ENCODE results near the gene ABTB2. TPM values are rescaled to one million over a fixed set of nuclear protein-coding genes. Genes with fewer than 3 reads are reported as not detected.

ABTB2 gene
- total and polyA plus RNA-seq, 2 experiments from 2014 or later: 2.6 to 12.1 TPM

DNA sequence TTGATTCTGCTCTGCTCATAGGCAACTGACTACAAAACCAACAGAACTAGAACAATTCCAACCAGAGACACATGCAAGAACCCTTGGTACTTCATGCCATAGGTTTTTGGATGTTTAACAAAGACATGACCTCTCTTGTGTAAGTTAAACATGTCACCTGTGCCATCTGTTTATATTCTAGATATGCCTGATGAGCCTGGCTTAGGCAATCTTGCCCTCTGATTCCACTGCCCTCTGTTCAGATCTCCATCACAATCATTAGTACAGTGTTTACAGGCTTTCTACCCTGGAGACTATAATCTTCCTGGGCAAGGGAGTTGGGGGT, 40.8 kb downstream of the ABTB2 start:
- Histone ChIP-seq H3K27me3 (ENCODE audit: insufficient read depth) (no peaks in the 10 kb centered on the region), H4K20me1 (replicated peaks; ENCODE audit: insufficient read depth) (no peaks in the 10 kb centered on the region), H2AFZ (no peak overlapping the region), H3K4me3 (no peak overlapping the region), H3K36me3 (ENCODE audit: insufficient read depth) (no peaks in the 10 kb centered on the region), H3K27ac (ENCODE audit: low read depth) (no peak overlapping the region), H3K79me2 (replicated peaks; ENCODE audit: insufficient read depth) (0 out of 2 replicates have a peak, but pooled peaks cover 4% of the 10 kb centered on the region), H3F3A (replicated peaks; ENCODE audit: low read depth) (no peaks in the 10 kb centered on the region), H3K4me2 (no peak overlapping the region), H3K9me2 (ENCODE audit: insufficient read depth) (no peaks in the 10 kb centered on the region), H3K4me1 (ENCODE audit: insufficient read depth) (no peaks in the 10 kb centered on the region)
- TF ChIP-seq, protein P1, sequence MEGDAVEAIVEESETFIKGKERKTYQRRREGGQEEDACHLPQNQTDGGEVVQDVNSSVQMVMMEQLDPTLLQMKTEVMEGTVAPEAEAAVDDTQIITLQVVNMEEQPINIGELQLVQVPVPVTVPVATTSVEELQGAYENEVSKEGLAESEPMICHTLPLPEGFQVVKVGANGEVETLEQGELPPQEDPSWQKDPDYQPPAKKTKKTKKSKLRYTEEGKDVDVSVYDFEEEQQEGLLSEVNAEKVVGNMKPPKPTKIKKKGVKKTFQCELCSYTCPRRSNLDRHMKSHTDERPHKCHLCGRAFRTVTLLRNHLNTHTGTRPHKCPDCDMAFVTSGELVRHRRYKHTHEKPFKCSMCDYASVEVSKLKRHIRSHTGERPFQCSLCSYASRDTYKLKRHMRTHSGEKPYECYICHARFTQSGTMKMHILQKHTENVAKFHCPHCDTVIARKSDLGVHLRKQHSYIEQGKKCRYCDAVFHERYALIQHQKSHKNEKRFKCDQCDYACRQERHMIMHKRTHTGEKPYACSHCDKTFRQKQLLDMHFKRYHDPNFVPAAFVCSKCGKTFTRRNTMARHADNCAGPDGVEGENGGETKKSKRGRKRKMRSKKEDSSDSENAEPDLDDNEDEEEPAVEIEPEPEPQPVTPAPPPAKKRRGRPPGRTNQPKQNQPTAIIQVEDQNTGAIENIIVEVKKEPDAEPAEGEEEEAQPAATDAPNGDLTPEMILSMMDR (conservative IDR thresholded peaks at IDR 0.05; ENCODE audit: low read depth in 2 of 2): no peak
- TF ChIP-seq STAT1 (IDR thresholded peaks at IDR 0.05; ENCODE audit: unreplicated experiment) (no peak), EZH2 (IDR thresholded peaks at IDR 0.05; ENCODE audit: low read depth, unreplicated experiment) (no peak), ZNF331 (CRISPR knock-in tag; IDR thresholded peaks at IDR 0.05; ENCODE audit: low read depth) (no peak), POLR2AphosphoS5 (IDR thresholded peaks at IDR 0.05; ENCODE audit: low read depth) (no peak), EZH2phosphoT487 (IDR thresholded peaks at IDR 0.05; ENCODE audit: unreplicated experiment) (no peak), CREB1 (CRISPR knock-in tag; IDR thresholded peaks at IDR 0.05; ENCODE audit: low read depth) (no peak)
- TF ChIP-seq, protein P2, sequence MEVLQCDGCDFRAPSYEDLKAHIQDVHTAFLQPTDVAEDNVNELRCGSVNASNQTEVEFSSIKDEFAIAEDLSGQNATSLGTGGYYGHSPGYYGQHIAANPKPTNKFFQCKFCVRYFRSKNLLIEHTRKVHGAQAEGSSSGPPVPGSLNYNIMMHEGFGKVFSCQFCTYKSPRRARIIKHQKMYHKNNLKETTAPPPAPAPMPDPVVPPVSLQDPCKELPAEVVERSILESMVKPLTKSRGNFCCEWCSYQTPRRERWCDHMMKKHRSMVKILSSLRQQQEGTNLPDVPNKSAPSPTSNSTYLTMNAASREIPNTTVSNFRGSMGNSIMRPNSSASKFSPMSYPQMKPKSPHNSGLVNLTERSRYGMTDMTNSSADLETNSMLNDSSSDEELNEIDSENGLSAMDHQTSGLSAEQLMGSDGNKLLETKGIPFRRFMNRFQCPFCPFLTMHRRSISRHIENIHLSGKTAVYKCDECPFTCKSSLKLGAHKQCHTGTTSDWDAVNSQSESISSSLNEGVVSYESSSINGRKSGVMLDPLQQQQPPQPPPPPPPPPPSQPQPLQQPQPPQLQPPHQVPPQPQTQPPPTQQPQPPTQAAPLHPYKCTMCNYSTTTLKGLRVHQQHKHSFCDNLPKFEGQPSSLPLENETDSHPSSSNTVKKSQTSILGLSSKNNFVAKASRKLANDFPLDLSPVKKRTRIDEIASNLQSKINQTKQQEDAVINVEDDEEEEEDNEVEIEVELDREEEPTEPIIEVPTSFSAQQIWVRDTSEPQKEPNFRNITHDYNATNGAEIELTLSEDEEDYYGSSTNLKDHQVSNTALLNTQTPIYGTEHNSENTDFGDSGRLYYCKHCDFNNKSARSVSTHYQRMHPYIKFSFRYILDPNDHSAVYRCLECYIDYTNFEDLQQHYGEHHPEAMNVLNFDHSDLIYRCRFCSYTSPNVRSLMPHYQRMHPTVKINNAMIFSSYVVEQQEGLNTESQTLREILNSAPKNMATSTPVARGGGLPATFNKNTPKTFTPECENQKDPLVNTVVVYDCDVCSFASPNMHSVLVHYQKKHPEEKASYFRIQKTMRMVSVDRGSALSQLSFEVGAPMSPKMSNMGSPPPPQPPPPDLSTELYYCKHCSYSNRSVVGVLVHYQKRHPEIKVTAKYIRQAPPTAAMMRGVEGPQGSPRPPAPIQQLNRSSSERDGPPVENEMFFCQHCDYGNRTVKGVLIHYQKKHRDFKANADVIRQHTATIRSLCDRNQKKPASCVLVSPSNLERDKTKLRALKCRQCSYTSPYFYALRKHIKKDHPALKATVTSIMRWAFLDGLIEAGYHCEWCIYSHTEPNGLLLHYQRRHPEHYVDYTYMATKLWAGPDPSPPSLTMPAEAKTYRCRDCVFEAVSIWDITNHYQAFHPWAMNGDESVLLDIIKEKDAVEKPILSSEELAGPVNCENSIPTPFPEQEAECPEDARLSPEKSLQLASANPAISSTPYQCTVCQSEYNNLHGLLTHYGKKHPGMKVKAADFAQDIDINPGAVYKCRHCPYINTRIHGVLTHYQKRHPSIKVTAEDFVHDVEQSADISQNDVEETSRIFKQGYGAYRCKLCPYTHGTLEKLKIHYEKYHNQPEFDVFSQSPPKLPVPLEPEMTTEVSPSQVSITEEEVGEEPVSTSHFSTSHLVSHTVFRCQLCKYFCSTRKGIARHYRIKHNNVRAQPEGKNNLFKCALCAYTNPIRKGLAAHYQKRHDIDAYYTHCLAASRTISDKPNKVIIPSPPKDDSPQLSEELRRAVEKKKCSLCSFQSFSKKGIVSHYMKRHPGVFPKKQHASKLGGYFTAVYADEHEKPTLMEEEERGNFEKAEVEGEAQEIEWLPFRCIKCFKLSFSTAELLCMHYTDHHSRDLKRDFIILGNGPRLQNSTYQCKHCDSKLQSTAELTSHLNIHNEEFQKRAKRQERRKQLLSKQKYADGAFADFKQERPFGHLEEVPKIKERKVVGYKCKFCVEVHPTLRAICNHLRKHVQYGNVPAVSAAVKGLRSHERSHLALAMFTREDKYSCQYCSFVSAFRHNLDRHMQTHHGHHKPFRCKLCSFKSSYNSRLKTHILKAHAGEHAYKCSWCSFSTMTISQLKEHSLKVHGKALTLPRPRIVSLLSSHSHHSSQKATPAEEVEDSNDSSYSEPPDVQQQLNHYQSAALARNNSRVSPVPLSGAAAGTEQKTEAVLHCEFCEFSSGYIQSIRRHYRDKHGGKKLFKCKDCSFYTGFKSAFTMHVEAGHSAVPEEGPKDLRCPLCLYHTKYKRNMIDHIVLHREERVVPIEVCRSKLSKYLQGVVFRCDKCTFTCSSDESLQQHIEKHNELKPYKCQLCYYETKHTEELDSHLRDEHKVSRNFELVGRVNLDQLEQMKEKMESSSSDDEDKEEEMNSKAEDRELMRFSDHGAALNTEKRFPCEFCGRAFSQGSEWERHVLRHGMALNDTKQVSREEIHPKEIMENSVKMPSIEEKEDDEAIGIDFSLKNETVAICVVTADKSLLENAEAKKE (CRISPR knock-in tag; IDR thresholded peaks at IDR 0.05): no peak
- Mint-ChIP-seq H3K9me3 (no peaks in the 10 kb centered on the region), H3K27me3 (ENCODE audit: insufficient read depth, low read depth, poor library complexity) (peaks cover 6% of the 10 kb centered on the region), H3K4me3 (no peak overlapping the region), H3K27ac (no peak overlapping the region), H3K4me1 (peaks cover 14% of the 10 kb centered on the region), H3K36me3 (ENCODE audit: low read depth) (no peaks in the 10 kb centered on the region; the same call in 2 of the 3 replicates)
- DNase-seq (ENCODE audit: low spot score) (no peak), ATAC-seq (no peak)

All from GM23338 (cell line).